ENCODE data around the gene NOS1AP.

NOS1AP gene

GRCh38 chr1:162384601-162385279, 315.2 kb downstream of the NOS1AP start:
- DNase-seq (ENCODE audit: low read depth in 3 of 3) = no peak

GRCh38 chr1:162385280-162385623, 315.8 kb downstream of the NOS1AP start:
- no peak for DNase-seq (ENCODE audit: low read depth in 3 of 3)

- no peak for DNase-seq (ENCODE audit: low read depth in 3 of 3)
Observed at GRCh38 chr1:162385702-162386101, 316.2 kb downstream of the NOS1AP start.

- no peak for DNase-seq (ENCODE audit: low read depth in 3 of 3)
Observed at GRCh38 chr1:162386292-162387225, 317.1 kb downstream of the NOS1AP start.

GRCh38 chr1:162387226-162388082, 318.0 kb downstream of the NOS1AP start:
- DNase-seq (ENCODE audit: low read depth in 3 of 3) = no peak

GRCh38 chr1:162388083-162388594, 318.6 kb downstream of the NOS1AP start:
- no peak for DNase-seq (ENCODE audit: low read depth in 3 of 3)

GRCh38 chr1:162388615-162389014, 319.1 kb downstream of the NOS1AP start:
- DNase-seq (ENCODE audit: low read depth in 3 of 3) = no peak

GRCh38 chr1:162389021-162389818, 319.7 kb downstream of the NOS1AP start:
- no peak for DNase-seq (ENCODE audit: low read depth in 3 of 3)

- no peak for DNase-seq (ENCODE audit: low read depth in 3 of 3)
Observed at GRCh38 chr1:162389971-162390370, 320.5 kb downstream of the NOS1AP start.

- no peak for DNase-seq (ENCODE audit: low read depth in 3 of 3)
Observed at GRCh38 chr1:162390396-162391185, 321.1 kb downstream of the NOS1AP start.

GRCh38 chr1:162391790-162392563, 322.5 kb downstream of the NOS1AP start:
- no peak for DNase-seq (ENCODE audit: low read depth in 3 of 3)

- no peak for DNase-seq (ENCODE audit: low read depth in 3 of 3)
Observed at GRCh38 chr1:162396201-162396906, 326.9 kb downstream of the NOS1AP start.

GRCh38 chr1:162397039-162397448, 327.6 kb downstream of the NOS1AP start:
- DNase-seq (ENCODE audit: low read depth in 3 of 3) = no peak

- no peak for DNase-seq (ENCODE audit: low read depth in 3 of 3)
Observed at GRCh38 chr1:162397943-162398560, 328.6 kb downstream of the NOS1AP start.

GRCh38 chr1:162398999-162399580, 329.6 kb downstream of the NOS1AP start:
- no peak for DNase-seq (ENCODE audit: low read depth in 3 of 3)

- DNase-seq (ENCODE audit: low read depth in 3 of 3) = no peak
Observed at GRCh38 chr1:162400790-162401355, 331.4 kb downstream of the NOS1AP start.

- DNase-seq (ENCODE audit: low read depth in 3 of 3) = no peak
Observed at GRCh38 chr1:162404550-162405160, 335.2 kb downstream of the NOS1AP start.
